Measurements from ENCODE around the gene B4GALT5.

The B4GALT5 gene

DNA sequence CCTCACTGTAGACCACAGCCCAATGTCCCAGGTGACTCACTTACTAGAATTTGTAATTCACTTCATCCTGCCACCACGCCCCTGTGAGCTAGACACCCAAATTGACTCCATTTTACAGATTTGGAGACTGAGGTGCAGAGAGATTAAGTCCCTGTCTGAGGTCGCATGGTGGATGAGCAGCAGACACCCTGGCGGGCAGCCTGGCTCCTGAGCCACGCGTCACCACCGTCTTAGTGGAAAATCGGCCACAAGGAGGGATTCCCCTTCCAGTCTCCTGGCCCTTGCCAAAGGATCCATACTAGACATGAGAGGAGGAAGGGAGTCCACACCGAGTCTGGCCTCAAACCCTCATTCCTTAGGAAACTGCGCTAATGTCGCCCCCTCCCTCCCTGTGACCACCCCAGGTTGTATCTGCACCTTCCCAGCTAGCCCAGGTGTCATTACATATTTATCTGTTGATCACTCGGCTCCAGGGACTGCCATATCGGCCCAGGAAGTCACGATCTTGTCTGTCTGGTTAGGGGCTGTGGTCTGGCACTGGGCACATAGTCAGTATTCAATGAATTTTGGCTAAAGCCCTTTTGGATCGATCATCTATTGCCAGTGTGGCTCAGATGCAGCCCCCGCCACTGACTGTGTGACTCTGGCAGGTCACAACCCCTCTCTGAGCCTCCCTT is 120.1 kb downstream of the B4GALT5 start:
- TF ChIP-seq, protein P1, sequence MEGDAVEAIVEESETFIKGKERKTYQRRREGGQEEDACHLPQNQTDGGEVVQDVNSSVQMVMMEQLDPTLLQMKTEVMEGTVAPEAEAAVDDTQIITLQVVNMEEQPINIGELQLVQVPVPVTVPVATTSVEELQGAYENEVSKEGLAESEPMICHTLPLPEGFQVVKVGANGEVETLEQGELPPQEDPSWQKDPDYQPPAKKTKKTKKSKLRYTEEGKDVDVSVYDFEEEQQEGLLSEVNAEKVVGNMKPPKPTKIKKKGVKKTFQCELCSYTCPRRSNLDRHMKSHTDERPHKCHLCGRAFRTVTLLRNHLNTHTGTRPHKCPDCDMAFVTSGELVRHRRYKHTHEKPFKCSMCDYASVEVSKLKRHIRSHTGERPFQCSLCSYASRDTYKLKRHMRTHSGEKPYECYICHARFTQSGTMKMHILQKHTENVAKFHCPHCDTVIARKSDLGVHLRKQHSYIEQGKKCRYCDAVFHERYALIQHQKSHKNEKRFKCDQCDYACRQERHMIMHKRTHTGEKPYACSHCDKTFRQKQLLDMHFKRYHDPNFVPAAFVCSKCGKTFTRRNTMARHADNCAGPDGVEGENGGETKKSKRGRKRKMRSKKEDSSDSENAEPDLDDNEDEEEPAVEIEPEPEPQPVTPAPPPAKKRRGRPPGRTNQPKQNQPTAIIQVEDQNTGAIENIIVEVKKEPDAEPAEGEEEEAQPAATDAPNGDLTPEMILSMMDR (conservative IDR thresholded peaks at IDR 0.05): no peak
- no peak overlapping the region; the same call in 1 of the 2 replicates for H3K27ac ChIP-seq

DNA sequence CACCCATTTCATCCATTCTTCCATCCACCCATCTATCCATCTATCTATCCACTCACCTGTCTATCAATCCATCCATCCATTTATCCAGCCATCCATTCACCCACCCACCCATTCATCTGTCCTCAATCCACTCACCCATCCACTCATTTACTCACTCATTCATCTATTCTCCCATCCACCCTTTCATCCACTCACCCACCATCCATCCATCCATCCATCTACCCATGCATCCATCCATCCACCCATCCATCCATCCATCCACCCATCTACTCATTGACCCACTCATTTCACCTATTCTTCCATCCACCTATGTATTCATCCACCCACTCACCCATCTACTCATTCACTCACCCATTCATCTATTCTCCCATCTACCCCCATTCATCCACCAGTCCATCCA is 121.6 kb downstream of the B4GALT5 start:
- TF ChIP-seq, protein P1 (conservative IDR thresholded peaks at IDR 0.05): no peak

DNA sequence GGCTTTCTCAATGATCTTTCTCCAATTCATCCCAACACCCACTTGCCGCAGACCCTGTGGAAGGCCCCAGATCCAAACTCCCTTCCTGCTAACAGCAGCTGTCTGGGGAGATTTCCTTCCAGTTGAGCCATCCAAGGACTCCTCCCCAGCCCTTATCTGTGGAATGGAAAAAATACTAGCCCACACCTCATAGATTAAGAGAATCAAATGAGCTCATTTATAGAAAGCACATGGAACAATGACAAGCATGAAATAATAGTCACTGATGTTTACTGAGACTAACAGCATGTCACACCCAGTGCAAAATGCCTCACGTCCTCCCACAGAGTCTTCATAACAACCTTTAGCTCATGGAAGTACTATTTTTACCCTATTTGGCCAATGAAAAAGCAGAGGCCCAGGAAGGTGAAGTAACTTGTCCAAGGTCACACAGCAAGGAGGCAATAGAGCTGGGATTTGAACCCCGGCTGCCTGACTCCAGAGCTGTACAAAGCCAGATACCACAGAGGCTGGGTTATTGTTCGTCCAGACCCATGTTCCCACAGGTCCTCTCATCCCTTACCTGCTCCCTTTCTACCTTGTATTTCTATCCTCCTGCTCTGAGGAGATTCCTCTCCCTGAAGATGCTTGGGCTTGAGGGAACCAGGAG is 122.3 kb downstream of the B4GALT5 start:
- TF ChIP-seq, protein P1 (conservative IDR thresholded peaks at IDR 0.05): no peak
- no peak overlapping the region for H3K27ac ChIP-seq

More for the DNA sequence above, 121.6 kb downstream of the B4GALT5 start:
- H3K27ac ChIP-seq: no peak overlapping the region

DNA sequence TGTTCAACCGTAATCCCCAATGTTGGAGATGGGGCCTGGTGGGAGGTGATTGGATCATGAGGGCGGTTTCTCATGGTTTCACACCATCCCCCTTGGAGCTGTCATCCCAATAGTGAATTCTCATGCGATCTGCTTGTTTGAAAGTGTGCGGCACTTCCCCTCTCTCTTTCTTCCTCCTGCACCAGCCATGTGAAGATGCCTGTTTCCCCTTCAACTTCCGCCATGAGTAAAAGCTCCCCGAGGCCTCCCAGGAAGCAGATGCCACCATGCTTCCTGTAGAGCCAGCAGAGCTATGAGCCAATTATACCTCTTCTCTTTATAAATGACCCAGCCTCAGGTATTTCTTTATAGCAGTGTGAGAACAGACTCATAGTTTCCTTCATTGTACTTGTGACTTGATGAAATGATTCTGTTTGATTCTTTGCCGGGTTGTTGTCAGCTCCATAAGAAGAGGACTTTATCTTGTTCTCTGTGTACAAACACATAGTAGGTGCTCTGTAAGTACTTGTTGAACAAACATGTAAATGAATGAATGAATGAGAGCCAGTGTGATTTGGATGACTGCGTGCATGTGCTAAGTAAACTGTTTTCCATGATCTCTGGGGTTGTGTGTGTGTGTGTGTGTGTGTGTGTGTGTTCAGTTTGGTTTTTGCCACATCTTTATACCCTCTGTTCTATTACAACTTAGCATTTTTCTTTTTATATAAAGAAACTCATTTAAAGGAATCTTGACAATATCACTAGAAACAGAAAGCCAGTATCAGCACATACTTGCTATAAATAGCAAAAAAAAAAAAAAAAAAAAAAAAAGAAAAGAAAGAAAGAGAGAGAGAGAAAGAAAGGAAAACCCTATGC is 123.3 kb downstream of the B4GALT5 start:
- H3K27ac ChIP-seq: no peak overlapping the region
- TF ChIP-seq, protein P1 (conservative IDR thresholded peaks at IDR 0.05): no peak

DNA sequence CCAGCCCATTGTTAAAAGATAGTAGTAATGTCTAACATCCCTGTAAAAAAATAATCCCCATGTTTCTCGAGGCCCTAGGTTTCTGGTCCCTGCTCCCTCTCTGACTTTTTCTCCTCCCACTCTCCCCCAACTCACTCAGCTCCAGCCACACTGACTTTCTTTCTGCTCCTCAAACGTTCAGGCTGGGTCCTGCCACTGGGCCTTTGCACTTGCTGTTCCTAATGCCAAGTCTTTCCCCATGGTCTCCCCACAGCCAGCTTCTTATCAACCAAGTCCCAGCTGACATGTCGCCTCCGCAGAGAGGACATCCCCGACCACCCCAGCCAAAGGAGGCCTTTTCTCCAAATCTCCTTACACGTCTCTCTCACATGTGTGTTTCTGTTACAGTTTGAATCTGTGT is 123.9 kb downstream of the B4GALT5 start:
- TF ChIP-seq, protein P1 (conservative IDR thresholded peaks at IDR 0.05): no peak
- no peak overlapping the region for H3K27ac ChIP-seq

DNA sequence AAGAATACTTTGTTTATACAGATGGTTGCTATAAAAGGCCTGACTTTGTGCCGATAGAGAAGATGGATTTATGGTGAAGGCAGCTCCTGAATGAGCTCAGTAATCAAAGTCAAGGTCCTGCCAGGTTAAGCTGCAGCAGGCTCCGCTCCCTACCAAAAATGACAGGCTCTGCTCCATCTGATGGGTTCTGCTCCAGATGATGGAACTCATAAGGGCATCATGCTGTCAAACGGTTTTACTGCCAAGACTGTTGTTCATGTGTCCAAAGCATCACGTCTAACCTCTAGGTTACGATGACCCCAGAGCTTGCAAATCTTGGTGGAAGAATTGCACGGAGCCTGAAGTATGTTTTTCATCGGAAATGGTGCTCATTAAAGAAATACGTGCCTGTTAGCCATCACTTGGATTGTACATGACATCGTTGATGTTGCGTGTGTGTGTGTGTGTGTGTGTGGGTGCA is 126.5 kb downstream of the B4GALT5 start:
- no peak overlapping the region for H3K27ac ChIP-seq
- TF ChIP-seq, protein P1 (conservative IDR thresholded peaks at IDR 0.05): no peak

Measured in VCaP (cell line).